ENCODE data around the gene FRMPD4. TPM values are rescaled to one million over a fixed set of nuclear protein-coding genes. Genes with fewer than 3 reads are reported as not detected.

Gene FRMPD4
- polyA plus RNA-seq, 6 donors from 2014 or later, result not detected

GRCh38 chrX:12768491-12768890, 630.2 kb downstream of the FRMPD4 start:
- no peaks in the 10 kb centered on the region for H3K36me3 Mint-ChIP-seq

GRCh38 chrX:12770440-12770839, 632.2 kb downstream of the FRMPD4 start:
- Mint-ChIP-seq H3K27me3 (peaks cover 0 to 18% (median 0%) of the 10 kb centered on the region in 3 donors), H3K27ac (no peak overlapping the region), H3K4me1 (peaks cover 6 to 16% (median 13%) of the 10 kb centered on the region in 3 donors), H3K9me3 (peaks cover 0 to 2% (median 0%) of the 10 kb centered on the region in 7 donors), H3K4me3 (peak overlapping the region in 1 of 8 donors; percentile 15), H3K36me3 (no peaks in the 10 kb centered on the region)
- DNase-seq, result peak; percentile 18
- no peak for ATAC-seq (ENCODE audit: low read depth in 2 of 2)

More at GRCh38 chrX:12768491-12768890, 630.2 kb downstream of the FRMPD4 start:
- H3K27ac Mint-ChIP-seq, result no peak overlapping the region
- no peak overlapping the region for H3K4me3 Mint-ChIP-seq
- peaks cover 0 to 12% (median 3%) of the 10 kb centered on the region in 7 donors for H3K9me3 Mint-ChIP-seq
- H3K4me1 Mint-ChIP-seq, result peaks cover 6 to 16% (median 13%) of the 10 kb centered on the region in 3 donors
- ATAC-seq (ENCODE audit: low read depth in 2 of 2) (no peak), DNase-seq (no peak)
- peaks cover 0 to 13% (median 0%) of the 10 kb centered on the region in 3 donors for H3K27me3 Mint-ChIP-seq

- Mint-ChIP-seq H3K36me3 (no peaks in the 10 kb centered on the region), H3K27me3 (peaks cover 0 to 18% (median 0%) of the 10 kb centered on the region in 3 donors), H3K27ac (peak overlapping the region in 1 of 6 donors; percentile 28), H3K4me1 (peaks cover 6 to 16% (median 13%) of the 10 kb centered on the region in 3 donors), H3K4me3 (peak overlapping the region in 4 of 8 donors; percentile 47 to 82 (median 74)), H3K9me3 (peaks cover 0 to 2% (median 0%) of the 10 kb centered on the region in 7 donors)
- peak; percentile 61 for DNase-seq
- peak; percentile 100 for ATAC-seq (ENCODE audit: low read depth in 2 of 2)
Measured at GRCh38 chrX:12771445-12772069, 633.3 kb downstream of the FRMPD4 start.
